HL-60/S4 treated with phorbol 12-myristate 13-acetate at 8.2 ng/mL for 4 days and 3 days (cell line): ENCODE measurements around the gene STARD13.

Experiments
- in situ Hi-C: fragments of 300-500 bp; cut with MboI; formaldehyde crosslinking; loops from 2 replicates; pipeline ENCODE4 v1.15.0; 2022; ENCODE audit warnings: low sequenced_read_pairs

Gene STARD13

DNA sequence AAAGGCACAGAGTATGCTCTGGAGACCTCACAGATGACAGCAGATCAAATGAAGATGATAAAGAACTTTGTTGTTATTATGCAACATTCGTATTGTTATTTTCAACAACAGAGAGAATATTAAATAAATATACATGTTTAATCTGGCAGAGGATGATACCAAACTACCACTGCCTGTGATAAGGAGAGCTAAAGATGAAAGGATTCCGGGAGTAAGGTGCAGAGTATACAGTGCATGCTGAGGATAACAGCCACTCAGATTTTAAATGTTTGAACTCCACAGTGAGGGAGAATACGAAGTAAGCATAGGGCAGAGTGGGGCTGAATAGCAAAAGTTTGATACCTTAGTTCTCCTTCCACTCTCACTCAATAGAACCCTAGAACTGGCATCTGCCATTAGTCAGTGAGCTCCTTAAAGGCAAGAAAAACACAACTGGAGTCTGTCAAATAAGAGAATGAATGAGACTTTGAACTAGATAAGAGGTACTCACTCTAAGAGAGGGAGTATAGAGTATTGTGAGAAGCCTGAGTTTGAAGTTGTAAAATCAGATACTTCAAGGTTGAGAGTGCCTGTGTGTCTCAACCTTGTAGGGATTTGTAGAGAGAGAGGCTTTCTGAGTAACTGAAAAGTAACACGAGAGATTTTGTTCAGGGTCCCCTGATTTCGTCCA, 78.5 kb downstream of the STARD13 start:
- in situ Hi-C loops, result no loop called here

DNA sequence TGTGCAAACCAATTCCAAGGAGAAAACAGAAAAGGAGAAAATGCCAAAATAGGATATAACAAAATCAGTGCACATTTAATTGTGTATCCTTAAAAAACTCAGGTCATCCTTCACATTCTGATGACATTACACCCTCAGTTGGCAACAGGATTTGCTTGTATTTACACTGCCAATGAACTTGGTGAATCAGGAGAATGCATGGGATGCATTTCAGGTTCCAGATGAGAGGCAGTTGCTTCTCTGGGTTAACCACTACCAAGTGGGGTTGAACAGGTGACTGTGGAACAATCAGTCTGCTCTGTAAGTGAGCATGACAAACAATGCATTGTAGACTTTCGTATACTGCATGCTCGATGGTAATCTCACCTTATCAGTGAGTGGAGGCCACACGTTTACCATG, 79.1 kb downstream of the STARD13 start:
- in situ Hi-C loops, result no loop called here

DNA sequence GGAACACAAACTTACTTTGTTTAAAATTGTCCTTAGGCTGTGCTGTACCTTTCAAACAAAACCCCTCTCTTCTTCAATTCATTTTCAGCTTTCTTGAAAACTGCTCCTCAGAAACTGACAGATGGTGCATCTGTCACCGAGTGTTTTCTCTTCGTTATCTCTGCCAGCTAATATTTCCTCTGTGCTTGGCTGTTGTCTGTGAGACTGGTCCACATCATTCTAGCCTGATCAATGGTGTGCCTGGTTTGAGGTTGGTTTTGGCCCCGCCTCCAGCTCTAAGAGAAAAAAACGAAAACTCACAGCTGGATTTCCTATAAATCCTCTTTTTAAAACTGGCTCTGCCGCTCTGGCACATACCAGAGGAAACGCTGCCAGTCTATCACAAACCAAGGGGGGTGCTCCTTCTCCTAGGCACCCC, 79.7 kb downstream of the STARD13 start:
- in situ Hi-C loops, result no loop called here

DNA sequence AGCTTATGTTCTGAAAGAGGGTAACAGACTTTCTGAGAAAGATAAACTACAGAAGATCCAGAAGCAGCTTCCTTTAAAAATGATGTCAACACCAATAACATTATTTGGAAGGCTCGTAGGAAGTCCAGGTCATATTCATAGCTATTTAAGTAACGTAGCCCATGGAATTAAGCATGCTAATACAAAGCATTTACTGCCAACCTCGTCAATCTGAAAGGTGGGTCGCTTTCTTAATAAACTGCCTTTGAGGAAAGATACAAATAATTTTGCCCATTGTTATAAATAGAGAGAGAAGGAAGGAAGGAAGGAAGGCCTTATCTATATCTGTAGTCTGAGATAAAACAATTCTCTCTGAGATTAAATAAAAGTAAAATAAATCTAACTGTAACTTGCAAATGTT, 80.3 kb downstream of the STARD13 start:
- in situ Hi-C loops, result no loop called here

DNA sequence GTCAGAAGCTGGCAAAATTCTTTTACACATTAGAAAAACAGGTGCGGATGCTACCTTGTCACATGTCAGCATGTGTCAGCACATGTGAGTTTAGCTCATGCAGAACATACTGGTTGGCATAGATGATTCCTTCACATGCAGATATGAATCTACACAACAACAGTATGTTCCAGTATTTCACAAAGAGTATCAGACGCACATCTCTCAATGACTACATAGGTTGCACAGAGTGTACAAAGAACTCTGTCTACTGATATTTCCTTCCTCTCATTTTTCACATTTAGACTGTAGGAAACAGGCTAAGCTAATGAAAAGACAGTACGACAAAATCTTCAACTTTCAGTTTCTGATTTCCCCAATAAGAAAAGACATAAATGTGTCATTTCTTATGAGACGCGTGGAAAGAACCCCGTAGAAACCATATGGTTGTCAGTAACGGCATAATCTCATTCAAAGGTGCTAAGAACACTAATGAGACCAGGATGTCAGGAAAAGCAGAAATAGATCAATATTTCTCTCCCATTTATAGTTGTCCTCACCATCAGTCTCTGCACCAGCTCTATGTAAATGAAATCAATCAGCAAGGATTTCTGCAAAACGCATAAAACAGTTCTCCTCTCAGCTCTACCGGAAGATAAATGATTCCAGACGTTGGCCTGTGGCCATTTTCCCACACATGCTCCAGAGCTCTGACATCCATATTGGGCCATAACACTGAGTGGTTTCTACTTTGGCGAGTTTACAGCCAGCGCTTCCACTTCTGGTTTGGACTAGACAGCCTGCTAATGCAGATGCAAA, 81.2 kb downstream of the STARD13 start:
- in situ Hi-C loops, result no loop called here

DNA sequence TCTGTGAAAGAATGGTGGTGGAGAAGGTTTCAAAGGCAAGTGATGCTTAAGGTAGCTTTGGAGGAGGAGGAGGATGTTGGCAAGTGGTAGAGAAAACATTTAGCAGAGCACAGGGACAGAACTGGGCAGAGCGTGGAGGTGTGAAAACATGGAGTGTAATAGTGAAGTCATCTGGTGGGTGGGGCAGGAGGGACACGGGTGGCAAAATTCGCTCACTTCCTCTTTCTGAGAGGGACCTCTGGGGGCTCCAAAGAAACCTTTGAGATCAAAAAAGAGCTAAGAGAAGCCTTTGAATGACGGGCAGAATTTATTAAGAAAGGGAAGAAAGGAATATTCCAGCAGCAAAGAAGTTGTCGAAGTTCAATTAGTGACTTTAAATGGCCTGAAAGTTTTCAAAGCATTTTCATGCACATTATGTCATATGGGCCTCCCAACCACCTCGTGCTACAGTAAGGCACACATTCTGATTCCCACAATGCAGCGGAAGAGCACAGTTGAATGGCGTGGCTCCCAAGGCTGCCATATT, 82.8 kb downstream of the STARD13 start:
- in situ Hi-C loops, result no loop called here

DNA sequence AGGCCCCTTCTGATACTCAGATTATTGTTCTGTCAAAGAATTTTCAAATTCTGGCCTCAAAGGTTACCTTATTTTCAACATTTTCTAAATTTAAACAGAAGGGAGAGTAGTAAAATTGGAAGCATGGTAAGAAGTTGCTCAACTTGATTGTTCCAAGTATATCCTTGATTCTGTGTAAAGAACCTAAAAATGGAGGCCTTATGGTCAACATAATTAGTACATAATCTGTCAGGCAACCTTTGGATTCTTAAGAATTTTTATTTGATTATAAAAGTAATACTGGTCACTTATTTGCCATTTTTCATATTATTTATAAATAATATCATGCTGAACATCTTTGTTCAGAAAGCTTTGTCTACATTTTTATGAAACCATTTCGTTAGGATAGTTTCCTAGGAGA, 83.9 kb downstream of the STARD13 start:
- in situ Hi-C loops, result no loop called here

DNA sequence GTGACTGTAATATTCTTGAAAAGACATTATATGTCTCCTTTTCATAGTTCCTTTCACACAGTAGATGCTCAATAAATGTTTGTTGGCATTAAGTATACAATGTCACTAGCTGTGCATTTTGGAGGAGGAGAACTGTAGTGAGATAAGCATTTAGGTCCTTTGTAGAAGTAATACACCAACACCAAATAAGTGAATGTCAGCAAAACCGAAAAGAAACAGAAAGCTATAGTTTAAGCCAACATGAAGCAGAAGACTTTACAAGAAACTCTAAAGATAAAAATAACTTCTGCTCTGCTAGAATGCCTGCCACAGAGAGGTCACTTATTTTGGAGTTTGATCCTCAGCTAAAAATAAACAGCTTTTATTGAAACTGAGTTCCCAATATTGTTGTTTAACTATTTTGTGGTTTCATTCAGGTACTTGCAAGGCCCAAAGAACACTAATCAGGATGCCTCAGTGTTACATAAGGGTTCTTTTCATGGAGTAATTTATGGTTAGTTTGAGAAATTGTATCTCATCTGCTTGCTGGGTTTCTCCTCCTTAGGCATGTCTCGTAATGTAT, 86.2 kb downstream of the STARD13 start:
- in situ Hi-C loops, result no loop called here

DNA sequence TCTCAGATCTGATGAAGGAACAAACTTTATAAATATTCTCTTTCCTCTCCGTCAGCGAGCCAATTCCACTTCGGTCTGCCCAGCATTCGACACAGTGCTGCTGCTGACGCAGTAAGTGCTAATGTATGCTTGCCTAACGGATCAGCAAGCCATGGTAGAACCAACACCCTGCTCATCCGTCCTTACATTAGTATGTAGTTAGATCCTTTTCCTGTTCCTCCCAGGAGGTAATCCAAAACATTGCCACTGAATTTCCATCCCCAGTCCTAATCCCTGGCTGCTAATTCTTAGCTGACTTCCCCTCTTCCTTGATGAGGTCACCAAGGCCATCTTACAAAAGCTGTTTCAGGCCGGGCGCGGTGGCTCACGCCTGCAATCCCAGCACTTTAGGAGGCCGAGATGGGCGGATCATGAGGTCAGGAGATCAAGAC, 88.0 kb downstream of the STARD13 start:
- in situ Hi-C loops, result no loop called here

DNA sequence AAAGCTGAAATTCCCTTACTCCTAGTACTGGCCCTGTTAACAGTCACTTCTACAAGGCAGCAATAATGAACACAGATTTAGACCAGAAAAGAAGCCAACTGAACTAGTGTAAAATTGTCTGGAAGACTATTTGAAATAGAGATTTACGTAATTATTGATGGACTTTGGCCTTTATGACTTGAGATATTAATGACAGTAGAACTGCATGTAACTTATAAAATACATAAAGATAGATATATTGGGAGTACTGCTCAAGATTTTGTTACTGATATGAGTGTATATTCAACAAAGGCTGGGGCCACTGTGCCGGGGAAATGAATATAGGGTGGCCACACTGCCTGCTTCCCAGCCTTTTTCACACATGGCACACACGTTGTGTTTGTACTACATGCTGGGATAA, 88.8 kb downstream of the STARD13 start:
- in situ Hi-C loops, result no loop called here

DNA sequence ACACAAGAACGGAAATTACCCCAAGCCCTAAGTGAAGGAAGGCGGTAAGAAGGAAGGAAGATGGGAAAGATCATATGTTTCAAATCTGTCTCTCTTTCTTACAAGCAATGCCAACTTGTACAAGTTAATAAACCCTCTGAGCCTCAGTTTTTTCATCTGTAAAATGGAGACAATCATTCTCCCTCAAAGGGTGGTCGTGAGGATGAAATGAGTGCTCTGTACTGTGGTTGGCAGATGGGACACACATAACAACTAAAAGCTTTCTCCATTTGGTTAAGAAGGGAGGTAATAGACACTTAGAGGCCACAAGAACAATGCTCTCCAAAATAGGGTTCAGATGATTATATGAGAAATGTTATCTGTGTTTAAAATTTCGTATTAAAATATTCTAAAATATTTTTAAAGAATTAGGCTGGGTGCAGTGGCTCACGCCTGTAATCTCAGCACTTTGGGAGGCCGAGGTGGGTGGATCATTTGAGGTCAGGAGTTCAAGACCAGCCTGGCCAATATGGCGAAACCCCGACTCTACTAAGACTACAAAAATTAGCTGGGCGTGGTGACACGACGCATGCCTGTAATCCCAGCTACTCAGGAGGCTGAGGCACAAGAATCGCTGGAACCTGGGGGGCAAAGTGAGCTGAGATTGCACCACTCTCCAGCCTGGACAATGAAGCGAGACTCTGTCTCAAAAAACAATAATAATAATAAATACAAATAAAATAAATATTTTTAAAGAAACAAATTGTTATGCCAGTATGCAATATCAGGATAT, 89.7 kb downstream of the STARD13 start:
- in situ Hi-C loops, result no loop called here

DNA sequence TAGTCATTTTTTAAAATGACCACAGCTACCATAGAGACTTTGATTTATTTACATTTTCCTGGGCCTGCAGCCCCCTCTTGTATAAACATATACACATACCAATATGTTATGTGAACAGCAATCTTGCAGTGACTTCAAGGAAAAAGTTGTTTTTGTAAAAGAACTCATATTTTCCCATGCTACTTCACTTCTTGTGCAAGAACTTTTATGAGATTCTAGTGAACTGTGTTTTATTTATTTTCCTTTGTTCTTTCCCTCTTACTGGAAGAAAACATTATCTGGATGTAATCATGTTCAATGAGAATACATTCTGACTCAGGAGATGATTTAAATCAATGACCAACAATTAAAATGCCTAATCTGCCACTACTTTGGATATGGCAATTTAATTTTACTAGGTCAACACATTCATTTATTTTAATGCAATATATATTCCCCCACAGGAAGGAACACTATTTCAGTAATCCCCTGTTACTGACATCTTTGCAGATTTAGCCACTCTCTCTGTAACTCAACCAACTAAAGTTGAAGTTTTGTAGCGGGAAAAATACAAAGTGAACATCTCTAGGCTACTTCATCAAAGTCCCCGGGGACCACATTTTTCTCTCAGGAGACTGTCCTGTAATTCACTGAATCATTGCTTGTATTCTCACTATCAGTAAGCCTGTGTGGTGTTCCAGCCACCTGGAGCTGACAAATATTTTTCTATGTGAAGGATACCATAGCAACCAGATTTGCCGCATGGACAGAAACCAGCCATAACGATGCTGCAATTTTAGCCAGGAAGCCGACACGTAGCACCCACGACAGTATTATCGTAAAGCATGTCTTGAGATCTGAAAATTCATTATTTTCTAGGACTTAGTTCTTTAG, 90.5 kb downstream of the STARD13 start:
- in situ Hi-C loops, result no loop called here

DNA sequence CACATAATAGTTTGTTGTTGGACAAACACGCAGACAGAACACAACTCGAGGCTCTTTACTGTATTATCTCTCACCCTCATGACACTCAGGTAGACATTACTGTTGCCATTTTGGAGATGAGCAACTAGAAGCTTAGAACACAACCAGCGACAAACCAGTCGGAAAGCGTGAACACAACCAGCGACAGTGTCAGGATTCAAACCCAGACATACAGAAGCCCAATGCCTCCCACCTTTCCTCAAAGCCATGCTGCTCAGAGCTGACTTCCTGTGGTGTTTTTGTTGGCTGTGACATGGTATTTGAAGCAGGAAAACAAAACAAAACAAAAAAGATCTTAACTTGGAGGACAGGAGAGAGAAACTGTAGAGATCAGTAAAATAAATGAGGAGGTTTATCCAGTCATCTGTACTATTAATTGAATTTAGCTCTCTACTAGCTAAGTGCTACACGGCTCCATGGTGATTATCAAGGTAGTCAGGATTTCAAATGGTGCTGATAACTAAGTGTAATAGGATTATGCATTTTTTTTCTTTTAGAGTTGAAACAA, 92.1 kb downstream of the STARD13 start:
- in situ Hi-C loops, result no loop called here

DNA sequence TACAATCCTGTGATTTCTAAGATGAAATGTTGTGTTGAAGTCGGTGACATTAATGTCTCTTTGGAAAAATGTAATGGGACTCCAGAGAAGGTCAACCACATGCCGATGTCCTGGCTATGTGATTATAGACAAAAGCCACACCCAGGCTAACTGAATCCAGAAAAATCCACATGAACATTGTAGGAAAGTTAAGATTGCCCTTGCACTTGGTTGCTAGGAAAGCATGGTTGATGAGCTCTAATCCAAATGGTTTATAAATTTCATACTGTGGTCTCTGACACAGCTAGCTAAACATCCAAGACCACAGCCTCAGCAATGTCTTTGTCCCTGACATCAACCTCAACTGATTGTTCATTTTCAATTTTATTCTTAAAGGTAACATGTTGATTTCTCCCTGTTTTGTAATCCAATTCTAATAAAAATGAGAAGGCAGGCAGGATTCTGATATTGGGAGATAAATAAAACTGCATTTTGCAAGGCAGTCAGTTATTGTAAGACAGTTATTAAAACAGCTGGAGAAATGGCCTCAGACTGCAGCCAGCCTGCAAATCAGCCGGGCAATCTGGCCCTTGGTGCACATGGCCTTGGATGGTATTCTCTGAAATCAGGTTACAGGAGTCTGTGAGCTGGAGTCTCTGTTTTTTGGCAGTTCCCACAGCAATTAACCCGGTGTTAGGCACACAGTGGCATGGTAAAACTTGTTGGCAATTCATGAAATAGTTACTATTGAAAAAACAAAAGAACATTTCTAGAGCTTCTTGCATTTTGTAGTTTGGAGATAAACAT, 93.9 kb downstream of the STARD13 start:
- in situ Hi-C loops, result no loop called here

DNA sequence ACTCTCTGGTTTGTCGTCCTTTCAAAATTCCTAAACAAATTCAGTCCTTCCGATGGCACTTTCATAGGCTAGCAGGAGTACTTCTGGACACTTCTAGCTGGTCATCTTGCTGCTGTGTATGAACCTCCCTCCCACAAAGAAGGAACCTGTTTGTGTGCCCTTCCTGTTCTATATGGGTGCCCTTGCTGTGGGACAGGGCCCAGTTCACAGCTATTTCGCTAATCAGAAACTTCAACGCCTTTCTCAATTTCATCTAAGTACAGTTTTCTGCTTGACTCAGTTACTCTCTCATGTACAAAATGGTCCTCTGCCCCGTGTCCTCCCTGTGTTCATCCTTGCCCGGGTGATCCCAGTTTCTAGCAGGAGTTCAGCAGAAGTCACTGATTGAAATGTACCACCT, 96.1 kb downstream of the STARD13 start:
- in situ Hi-C loops, result no loop called here

DNA sequence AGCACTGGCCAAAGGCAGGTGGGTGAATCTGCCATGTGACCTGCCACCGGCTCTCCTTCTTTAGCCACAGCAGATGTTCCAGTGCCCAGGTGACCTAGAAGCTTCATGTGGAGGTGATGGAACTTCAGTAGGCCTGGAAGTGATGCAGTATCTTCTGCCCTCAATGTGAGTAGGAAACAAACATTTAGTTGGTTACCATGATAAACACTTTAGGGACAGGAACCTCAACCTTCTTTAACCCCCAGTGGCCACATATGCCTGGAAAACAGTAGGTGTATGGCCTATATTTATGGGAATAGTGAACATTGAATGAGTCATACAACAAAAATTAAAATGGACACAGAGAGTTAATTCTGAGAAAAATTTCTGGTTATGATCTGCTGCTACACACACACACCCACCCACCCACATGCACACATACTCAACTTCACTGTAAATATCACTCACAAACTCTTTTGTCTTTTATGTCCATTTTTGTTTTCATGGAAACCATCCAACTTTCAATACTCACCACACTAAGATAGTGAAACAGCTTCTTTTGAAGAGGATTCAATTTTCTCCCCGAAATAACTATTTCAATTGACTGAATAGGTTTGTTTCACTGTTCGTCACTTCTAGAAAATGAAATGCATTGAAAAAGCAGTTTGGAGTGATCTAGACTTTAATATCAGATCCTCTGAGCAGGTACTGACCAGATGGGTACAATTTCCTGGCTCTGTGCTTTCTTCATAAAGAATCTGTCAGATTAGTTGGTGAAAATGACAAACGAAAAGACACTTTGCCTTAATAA, 97.3 kb downstream of the STARD13 start:
- in situ Hi-C loops, result no loop called here

DNA sequence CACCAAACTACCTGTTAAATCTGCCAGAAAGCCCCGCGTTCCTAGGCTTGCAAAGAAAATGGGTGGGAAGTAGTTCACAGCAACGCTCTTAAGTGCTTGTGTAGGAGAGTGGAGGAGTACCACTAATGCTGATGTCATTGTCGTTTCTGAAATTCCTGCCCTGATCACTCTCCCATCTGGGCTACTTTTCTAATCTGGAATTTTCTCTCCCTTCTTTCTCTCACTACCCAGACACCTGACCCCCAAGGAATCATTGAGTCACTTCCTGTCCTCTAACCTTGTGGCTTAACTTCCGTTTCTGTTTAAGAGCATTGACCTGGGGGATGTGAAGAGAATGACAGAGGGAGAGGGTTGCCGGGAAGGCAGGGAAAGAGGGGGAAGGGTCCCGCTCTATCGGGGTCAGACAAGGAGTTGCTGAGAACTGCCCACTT, 98.7 kb downstream of the STARD13 start:
- in situ Hi-C loops, result no loop called here

DNA sequence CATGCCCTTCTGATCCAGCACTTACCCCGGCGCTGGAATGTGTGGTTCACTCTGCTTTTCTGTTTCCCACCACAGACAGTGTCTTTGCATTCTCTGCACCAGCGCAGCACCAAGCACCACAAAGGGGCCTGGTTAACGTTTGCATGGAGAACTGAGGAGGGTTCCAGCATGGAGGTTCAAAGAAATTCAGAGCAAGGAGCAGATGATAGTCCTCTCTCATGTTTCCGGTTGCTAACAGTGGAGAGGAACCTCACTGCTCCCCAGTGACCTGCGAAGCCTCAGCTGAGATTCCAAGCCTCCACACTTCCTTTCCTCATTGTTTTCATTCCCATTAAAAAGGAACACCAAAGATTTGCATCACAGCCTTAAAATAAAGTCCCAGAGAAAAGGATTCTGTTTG, 99.7 kb downstream of the STARD13 start:
- in situ Hi-C loops, result no loop called here
